Measurements from ENCODE around the gene UPB1.
"Not testable (repeated sequence)": the region's sequence is repeated elsewhere in the genome, so short reads cannot be mapped to it uniquely, and the experiment has no call there.

The UPB1 gene

GRCh38 chr22:24526191-24526590 lies 31.1 kb downstream of the UPB1 start:
- Histone ChIP-seq H3K9me3 (ENCODE audit: control insufficient read depth in 1 of 2, low read length in 2 of 2) (no peaks in the 10 kb centered on the region), H3K27me3 (ENCODE audit: control insufficient read depth in 1 of 2, insufficient read depth in 2 of 2, low read length in 2 of 2) (no peaks in the 10 kb centered on the region), H3K36me3 (ENCODE audit: control insufficient read depth in 1 of 2, insufficient read depth in 2 of 2, low read length in 2 of 2) (no peaks in the 10 kb centered on the region), H3K4me1 (ENCODE audit: control insufficient read depth in 1 of 2, insufficient read depth in 2 of 2, low read length in 2 of 2) (peaks cover 0 to 8% of the 10 kb centered on the region in 2 donors), H3K27ac (ENCODE audit: low read depth, low read length) (no peak overlapping the region), H3K4me3 (ENCODE audit: low read depth in 1 of 2, low read length in 2 of 2) (no peak overlapping the region), H3K9ac (ENCODE audit: low read depth in 1 of 2, low read length in 2 of 2) (no peak overlapping the region)

- Histone ChIP-seq H3K27ac (ENCODE audit: low read depth, low read length) (no peak overlapping the region), H3K4me1 (ENCODE audit: control insufficient read depth in 1 of 2, insufficient read depth in 2 of 2, low read length in 2 of 2) (peaks cover 9 to 11% of the 10 kb centered on the region in 2 donors), H3K36me3 (ENCODE audit: control insufficient read depth in 1 of 2, insufficient read depth in 2 of 2, low read length in 2 of 2) (no peaks in the 10 kb centered on the region), H3K9me3 (ENCODE audit: control insufficient read depth in 1 of 2, low read length in 2 of 2) (no peaks in the 10 kb centered on the region), H3K27me3 (ENCODE audit: control insufficient read depth in 1 of 2, insufficient read depth in 2 of 2, low read length in 2 of 2) (no peaks in the 10 kb centered on the region), H3K9ac (ENCODE audit: low read depth in 1 of 2, low read length in 2 of 2) (no peak overlapping the region), H3K4me3 (ENCODE audit: low read depth in 1 of 2, low read length in 2 of 2) (no peak overlapping the region)
Measured at GRCh38 chr22:24529898-24530297, 34.8 kb downstream of the UPB1 start.

- not testable (repeated sequence) for H3K9me3 ChIP-seq (ENCODE audit: control insufficient read depth in 1 of 2, low read length in 2 of 2); H3K36me3 ChIP-seq (ENCODE audit: control insufficient read depth in 1 of 2, insufficient read depth in 2 of 2, low read length in 2 of 2); H3K4me3 ChIP-seq (ENCODE audit: low read depth in 1 of 2, low read length in 2 of 2); H3K9ac ChIP-seq (ENCODE audit: low read depth in 1 of 2, low read length in 2 of 2); H3K27me3 ChIP-seq (ENCODE audit: control insufficient read depth in 1 of 2, insufficient read depth in 2 of 2, low read length in 2 of 2); H3K27ac ChIP-seq (ENCODE audit: low read depth, low read length)
- H3K4me1 ChIP-seq (ENCODE audit: control insufficient read depth in 1 of 2, insufficient read depth in 2 of 2, low read length in 2 of 2): peaks cover 5 to 12% of the 10 kb centered on the region in 2 donors
Measured at GRCh38 chr22:24530968-24531367, 35.8 kb downstream of the UPB1 start.

- no peak overlapping the region for H3K4me3 ChIP-seq (ENCODE audit: low read depth in 1 of 2, low read length in 2 of 2)
- H3K36me3 ChIP-seq (ENCODE audit: control insufficient read depth in 1 of 2, insufficient read depth in 2 of 2, low read length in 2 of 2): peaks cover 0 to 2% of the 10 kb centered on the region in 2 donors
- H3K9me3 ChIP-seq (ENCODE audit: control insufficient read depth in 1 of 2, low read length in 2 of 2): no peaks in the 10 kb centered on the region
- no peaks in the 10 kb centered on the region for H3K27me3 ChIP-seq (ENCODE audit: control insufficient read depth in 1 of 2, insufficient read depth in 2 of 2, low read length in 2 of 2)
- no peak overlapping the region for H3K27ac ChIP-seq (ENCODE audit: low read depth, low read length)
- no peak overlapping the region for H3K9ac ChIP-seq (ENCODE audit: low read depth in 1 of 2, low read length in 2 of 2)
- peaks cover 5 to 12% of the 10 kb centered on the region in 2 donors for H3K4me1 ChIP-seq (ENCODE audit: control insufficient read depth in 1 of 2, insufficient read depth in 2 of 2, low read length in 2 of 2)
Measured at GRCh38 chr22:24532075-24532474, 36.9 kb downstream of the UPB1 start.

- H3K4me1 ChIP-seq (ENCODE audit: control insufficient read depth in 1 of 2, insufficient read depth in 2 of 2, low read length in 2 of 2): peaks cover 5 to 12% of the 10 kb centered on the region in 2 donors
- H3K9ac ChIP-seq (ENCODE audit: low read depth in 1 of 2, low read length in 2 of 2): no peak overlapping the region
- H3K4me3 ChIP-seq (ENCODE audit: low read depth in 1 of 2, low read length in 2 of 2): no peak overlapping the region
- peaks cover 0 to 12% of the 10 kb centered on the region in 2 donors for H3K36me3 ChIP-seq (ENCODE audit: control insufficient read depth in 1 of 2, insufficient read depth in 2 of 2, low read length in 2 of 2)
- H3K27ac ChIP-seq (ENCODE audit: low read depth, low read length): no peak overlapping the region
- H3K27me3 ChIP-seq (ENCODE audit: control insufficient read depth in 1 of 2, insufficient read depth in 2 of 2, low read length in 2 of 2): no peaks in the 10 kb centered on the region
- no peaks in the 10 kb centered on the region for H3K9me3 ChIP-seq (ENCODE audit: control insufficient read depth in 1 of 2, low read length in 2 of 2)
Measured at GRCh38 chr22:24535348-24535747, 40.2 kb downstream of the UPB1 start.

GRCh38 chr22:24536089-24536488 lies 41.0 kb downstream of the UPB1 start:
- Histone ChIP-seq H3K27ac (ENCODE audit: low read depth, low read length) (no peak overlapping the region), H3K4me1 (ENCODE audit: control insufficient read depth in 1 of 2, insufficient read depth in 2 of 2, low read length in 2 of 2) (peaks cover 4 to 12% of the 10 kb centered on the region in 2 donors), H3K9ac (ENCODE audit: low read depth in 1 of 2, low read length in 2 of 2) (no peak overlapping the region), H3K9me3 (ENCODE audit: control insufficient read depth in 1 of 2, low read length in 2 of 2) (no peaks in the 10 kb centered on the region), H3K27me3 (ENCODE audit: control insufficient read depth in 1 of 2, insufficient read depth in 2 of 2, low read length in 2 of 2) (no peaks in the 10 kb centered on the region), H3K4me3 (ENCODE audit: low read depth in 1 of 2, low read length in 2 of 2) (no peak overlapping the region), H3K36me3 (ENCODE audit: control insufficient read depth in 1 of 2, insufficient read depth in 2 of 2, low read length in 2 of 2) (peaks cover 7 to 20% of the 10 kb centered on the region in 2 donors)

- Histone ChIP-seq H3K9ac (ENCODE audit: low read depth in 1 of 2, low read length in 2 of 2) (no peak overlapping the region), H3K36me3 (ENCODE audit: control insufficient read depth in 1 of 2, insufficient read depth in 2 of 2, low read length in 2 of 2) (peaks cover 25 to 59% of the 10 kb centered on the region in 2 donors), H3K27me3 (ENCODE audit: control insufficient read depth in 1 of 2, insufficient read depth in 2 of 2, low read length in 2 of 2) (no peaks in the 10 kb centered on the region), H3K27ac (ENCODE audit: low read depth, low read length) (no peak overlapping the region), H3K4me3 (ENCODE audit: low read depth in 1 of 2, low read length in 2 of 2) (no peak overlapping the region), H3K4me1 (ENCODE audit: control insufficient read depth in 1 of 2, insufficient read depth in 2 of 2, low read length in 2 of 2) (peaks cover 0 to 3% of the 10 kb centered on the region in 2 donors), H3K9me3 (ENCODE audit: control insufficient read depth in 1 of 2, low read length in 2 of 2) (no peaks in the 10 kb centered on the region)
Measured at GRCh38 chr22:24540470-24540869, 45.3 kb downstream of the UPB1 start.

GRCh38 chr22:24541681-24542515 lies 46.8 kb downstream of the UPB1 start:
- Histone ChIP-seq H3K9me3 (ENCODE audit: control insufficient read depth in 1 of 2, low read length in 2 of 2) (no peaks in the 10 kb centered on the region), H3K27me3 (ENCODE audit: control insufficient read depth in 1 of 2, insufficient read depth in 2 of 2, low read length in 2 of 2) (no peaks in the 10 kb centered on the region), H3K36me3 (ENCODE audit: control insufficient read depth in 1 of 2, insufficient read depth in 2 of 2, low read length in 2 of 2) (peaks cover 32 to 67% of the 10 kb centered on the region in 2 donors), H3K4me1 (ENCODE audit: control insufficient read depth in 1 of 2, insufficient read depth in 2 of 2, low read length in 2 of 2) (peaks cover 0 to 3% of the 10 kb centered on the region in 2 donors), H3K4me3 (ENCODE audit: low read depth in 1 of 2, low read length in 2 of 2) (no peak overlapping the region), H3K27ac (ENCODE audit: low read depth, low read length) (no peak overlapping the region), H3K9ac (ENCODE audit: low read depth in 1 of 2, low read length in 2 of 2) (no peak overlapping the region)

GRCh38 chr22:24542641-24543040 lies 47.5 kb downstream of the UPB1 start:
- no peak overlapping the region for H3K9ac ChIP-seq (ENCODE audit: low read depth in 1 of 2, low read length in 2 of 2)
- H3K9me3 ChIP-seq (ENCODE audit: control insufficient read depth in 1 of 2, low read length in 2 of 2): no peaks in the 10 kb centered on the region
- no peak overlapping the region for H3K4me3 ChIP-seq (ENCODE audit: low read depth in 1 of 2, low read length in 2 of 2)
- no peak overlapping the region for H3K27ac ChIP-seq (ENCODE audit: low read depth, low read length)
- peaks cover 40 to 74% of the 10 kb centered on the region in 2 donors for H3K36me3 ChIP-seq (ENCODE audit: control insufficient read depth in 1 of 2, insufficient read depth in 2 of 2, low read length in 2 of 2)
- peaks cover 0 to 3% of the 10 kb centered on the region in 2 donors for H3K4me1 ChIP-seq (ENCODE audit: control insufficient read depth in 1 of 2, insufficient read depth in 2 of 2, low read length in 2 of 2)
- no peaks in the 10 kb centered on the region for H3K27me3 ChIP-seq (ENCODE audit: control insufficient read depth in 1 of 2, insufficient read depth in 2 of 2, low read length in 2 of 2)

GRCh38 chr22:24543185-24543601 lies 48.1 kb downstream of the UPB1 start:
- Histone ChIP-seq H3K27ac (ENCODE audit: low read depth, low read length) (no peak overlapping the region), H3K9ac (ENCODE audit: low read depth in 1 of 2, low read length in 2 of 2) (no peak overlapping the region), H3K4me3 (ENCODE audit: low read depth in 1 of 2, low read length in 2 of 2) (no peak overlapping the region), H3K4me1 (ENCODE audit: control insufficient read depth in 1 of 2, insufficient read depth in 2 of 2, low read length in 2 of 2) (peaks cover 0 to 3% of the 10 kb centered on the region in 2 donors), H3K27me3 (ENCODE audit: control insufficient read depth in 1 of 2, insufficient read depth in 2 of 2, low read length in 2 of 2) (no peaks in the 10 kb centered on the region), H3K36me3 (ENCODE audit: control insufficient read depth in 1 of 2, insufficient read depth in 2 of 2, low read length in 2 of 2) (peaks cover 45 to 80% of the 10 kb centered on the region in 2 donors), H3K9me3 (ENCODE audit: control insufficient read depth in 1 of 2, low read length in 2 of 2) (no peaks in the 10 kb centered on the region)
